ENCODE results near the gene GATAD2A.

GRCh38 chr19:19514881-19515641, 109.6 kb downstream of the GATAD2A start, which contains the start of gene TSSK6:
- TF ChIP-seq POLR2AphosphoS5 (IDR thresholded peaks at IDR 0.05; ENCODE audit: low read depth, low read length) (no peak), SIN3A (IDR thresholded peaks at IDR 0.05; ENCODE audit: borderline replicate concordance, insufficient read depth, low read length) (no peak), TAF1 (IDR thresholded peaks at IDR 0.05; ENCODE audit: borderline replicate concordance, insufficient read depth, low read length) (no peak)
